ENCODE results near the gene PRDM2. TPM values are rescaled to one million over a fixed set of nuclear protein-coding genes. Genes with fewer than 3 reads are reported as not detected.
A peak's percentile ranks its signal among the peaks of the same experiment; 100 is the strongest.

PRDM2 gene
- total RNA-seq, 2 experiments from 2014 or later, result 75.2 to 79.8 TPM

DNA sequence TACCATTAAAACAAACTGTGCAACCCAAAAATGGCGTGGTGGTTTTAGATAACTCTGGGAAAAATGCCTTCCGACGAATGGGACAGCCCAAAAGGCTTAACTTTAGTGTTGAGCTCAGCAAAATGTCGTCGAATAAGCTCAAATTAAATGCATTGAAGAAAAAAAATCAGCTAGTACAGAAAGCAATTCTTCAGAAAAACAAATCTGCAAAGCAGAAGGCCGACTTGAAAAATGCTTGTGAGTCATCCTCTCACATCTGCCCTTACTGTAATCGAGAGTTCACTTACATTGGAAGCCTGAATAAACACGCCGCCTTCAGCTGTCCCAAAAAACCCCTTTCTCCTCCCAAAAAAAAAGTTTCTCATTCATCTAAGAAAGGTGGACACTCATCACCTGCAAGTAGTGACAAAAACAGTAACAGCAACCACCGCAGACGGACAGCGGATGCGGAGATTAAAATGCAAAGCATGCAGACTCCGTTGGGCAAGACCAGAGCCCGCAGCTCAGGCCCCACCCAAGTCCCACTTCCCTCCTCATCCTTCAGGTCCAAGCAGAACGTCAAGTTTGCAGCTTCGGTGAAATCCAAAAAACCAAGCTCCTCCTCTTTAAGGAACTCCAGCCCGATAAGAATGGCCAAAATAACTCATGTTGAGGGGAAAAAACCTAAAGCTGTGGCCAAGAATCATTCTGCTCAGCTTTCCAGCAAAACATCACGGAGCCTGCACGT is 82.1 kb downstream of the PRDM2 start:
- Mint-ChIP-seq H3K4me3 (no peak overlapping the region), H3K27ac (no peak overlapping the region), H3K27me3 (no peaks in the 10 kb centered on the region), H3K4me1 (peaks cover 8% of the 10 kb centered on the region), H3K9me3 (no peaks in the 10 kb centered on the region), H3K36me3 (peaks cover 21% of the 10 kb centered on the region)
- POLR2A ChIA-PET, result interaction anchor here (0.6 kb wide), 1 partner anchor 138 kb away, joined by 3 read pairs; no protein-coding TSS in a partner anchor
- no peak for ATAC-seq (ENCODE audit: low read depth)
- DNase-seq, result no peak

DNA sequence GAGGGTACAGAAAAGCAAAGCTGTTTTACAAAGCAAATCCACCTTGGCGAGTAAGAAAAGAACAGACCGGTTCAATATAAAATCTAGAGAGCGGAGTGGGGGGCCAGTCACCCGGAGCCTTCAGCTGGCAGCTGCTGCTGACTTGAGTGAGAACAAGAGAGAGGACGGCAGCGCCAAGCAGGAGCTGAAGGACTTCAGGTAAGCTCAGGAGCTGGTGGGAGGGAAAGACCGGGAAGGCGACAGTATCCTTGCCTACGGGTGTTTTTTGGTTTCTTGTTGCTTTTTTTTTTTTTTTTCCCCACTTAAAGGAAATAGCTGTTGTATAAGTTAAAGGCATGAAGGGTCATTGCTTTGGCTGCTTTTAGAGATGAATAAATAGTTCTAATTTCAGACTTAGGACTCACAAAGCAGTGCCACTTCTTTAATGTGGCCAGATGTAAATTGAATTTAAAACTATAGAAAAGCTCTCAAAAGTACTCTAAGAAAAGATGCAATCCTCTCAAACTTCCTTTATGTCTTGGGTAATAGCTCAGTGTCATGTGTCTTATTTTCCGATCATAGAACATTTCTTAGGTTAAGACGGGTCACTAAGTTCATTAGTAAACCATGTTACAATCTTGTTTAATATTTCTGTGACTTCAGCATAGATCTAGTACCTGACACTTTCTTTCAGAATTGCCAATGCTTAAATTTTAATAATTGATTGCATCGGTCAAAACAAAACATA is 82.8 kb downstream of the PRDM2 start:
- H3K4me3 Mint-ChIP-seq, result no peak overlapping the region
- H3K27me3 Mint-ChIP-seq, result no peaks in the 10 kb centered on the region
- H3K4me1 Mint-ChIP-seq, result peaks cover 8% of the 10 kb centered on the region
- no peak for DNase-seq
- H3K27ac Mint-ChIP-seq, result no peak overlapping the region
- H3K36me3 Mint-ChIP-seq, result peaks cover 18% of the 10 kb centered on the region
- H3K9me3 Mint-ChIP-seq, result no peaks in the 10 kb centered on the region
- no peak for ATAC-seq (ENCODE audit: low read depth)
- POLR2A ChIA-PET, result no interaction called here

DNA sequence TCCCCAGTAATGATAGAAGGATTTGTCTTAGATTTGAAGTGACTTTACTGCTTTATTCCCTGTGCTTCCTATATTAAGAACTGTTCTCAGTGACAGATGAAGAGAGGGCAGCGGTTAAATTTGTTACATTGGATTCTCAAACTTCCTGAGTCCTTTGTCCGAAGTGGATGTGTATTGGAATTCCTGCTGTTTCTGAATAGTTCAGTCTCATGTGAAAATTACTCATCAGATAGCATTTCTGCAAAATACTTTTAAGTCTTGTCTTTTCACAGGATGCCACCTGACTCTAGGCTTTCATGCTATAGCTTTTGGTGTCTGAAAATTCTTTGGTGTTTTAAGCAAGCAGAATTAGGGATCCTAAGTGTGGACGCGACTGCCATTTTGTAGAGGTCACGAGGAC is 83.6 kb downstream of the PRDM2 start:
- ATAC-seq (ENCODE audit: low read depth) (no peak), DNase-seq (no peak)
- peaks cover 16% of the 10 kb centered on the region for H3K36me3 Mint-ChIP-seq
- POLR2A ChIA-PET, result no interaction called here
- H3K9me3 Mint-ChIP-seq, result no peaks in the 10 kb centered on the region
- no peaks in the 10 kb centered on the region for H3K27me3 Mint-ChIP-seq
- no peak overlapping the region for H3K4me3 Mint-ChIP-seq
- H3K27ac Mint-ChIP-seq, result no peak overlapping the region
- H3K4me1 Mint-ChIP-seq, result peaks cover 8% of the 10 kb centered on the region

DNA sequence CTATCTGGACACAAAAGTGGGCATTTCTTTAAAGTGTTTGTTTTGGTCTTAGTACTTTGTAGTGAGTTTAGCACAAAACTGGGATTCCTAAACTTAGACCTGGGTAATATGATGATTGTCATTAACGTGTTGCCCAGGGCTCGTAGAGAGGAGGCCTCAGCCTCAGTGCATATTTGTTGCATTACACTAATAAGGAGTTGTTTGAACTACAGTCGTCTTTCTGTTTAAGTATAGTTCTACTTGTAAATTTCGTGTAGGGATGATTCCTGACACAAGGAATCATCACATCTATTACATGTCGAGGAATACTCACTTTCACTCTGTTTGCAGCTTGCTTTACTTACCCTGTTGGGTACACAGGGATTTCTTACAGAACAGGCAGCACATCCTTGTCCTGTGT is 85.0 kb downstream of the PRDM2 start:
- ATAC-seq (ENCODE audit: low read depth) (no peak), DNase-seq (no peak)
- H3K27ac Mint-ChIP-seq, result no peak overlapping the region
- peaks cover 11% of the 10 kb centered on the region for H3K36me3 Mint-ChIP-seq
- H3K4me1 Mint-ChIP-seq, result peaks cover 7% of the 10 kb centered on the region
- no peaks in the 10 kb centered on the region for H3K27me3 Mint-ChIP-seq
- no peak overlapping the region for H3K4me3 Mint-ChIP-seq
- no peaks in the 10 kb centered on the region for H3K9me3 Mint-ChIP-seq
- POLR2A ChIA-PET, result no interaction called here

DNA sequence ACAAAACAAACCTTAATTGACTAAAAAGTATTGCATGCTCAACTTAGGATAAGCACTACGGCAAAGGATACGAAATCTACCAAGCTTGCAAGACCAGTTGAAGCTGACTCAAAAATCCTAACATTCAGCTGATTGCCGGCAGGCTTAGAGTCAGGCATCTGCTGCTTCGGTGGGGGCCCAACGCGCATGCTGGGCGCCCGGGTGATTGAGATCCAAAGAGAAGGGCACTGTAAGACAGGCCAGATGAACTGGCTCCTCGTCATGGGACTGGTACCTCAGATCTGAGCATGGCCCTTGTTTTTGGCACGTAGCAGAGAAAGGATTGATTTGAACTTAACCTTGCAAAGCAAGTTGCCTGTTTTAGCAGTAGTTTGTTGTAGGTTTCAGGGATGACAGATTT is 86.6 kb downstream of the PRDM2 start:
- Mint-ChIP-seq H3K27me3 (no peaks in the 10 kb centered on the region), H3K4me3 (no peak overlapping the region), H3K27ac (no peak overlapping the region), H3K36me3 (peaks cover 9% of the 10 kb centered on the region), H3K4me1 (peaks cover 9% of the 10 kb centered on the region), H3K9me3 (no peaks in the 10 kb centered on the region)
- no peak for DNase-seq
- no peak for ATAC-seq (ENCODE audit: low read depth)
- POLR2A ChIA-PET, result no interaction called here

DNA sequence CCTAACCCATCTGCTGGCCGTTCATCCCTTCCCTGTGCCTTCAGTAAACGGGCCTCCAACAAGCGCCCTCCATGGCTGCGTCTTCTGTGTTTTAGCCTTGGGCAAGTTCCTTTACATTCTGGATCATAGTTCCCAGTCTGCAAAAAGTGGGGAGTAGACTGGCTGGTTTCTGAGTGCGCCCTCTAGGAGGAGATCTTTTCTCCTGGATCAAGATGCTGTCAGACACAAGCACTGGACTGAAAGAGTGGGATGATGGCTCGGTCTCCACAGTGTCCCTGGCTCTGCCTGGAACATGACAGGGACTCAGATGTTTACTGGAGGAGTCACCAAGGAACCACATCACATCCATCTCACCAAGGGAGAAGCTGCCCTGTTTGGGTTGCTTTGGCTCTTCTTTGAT is 88.8 kb downstream of the PRDM2 start:
- Mint-ChIP-seq H3K27ac (no peak overlapping the region), H3K4me1 (peaks cover 7% of the 10 kb centered on the region), H3K9me3 (no peaks in the 10 kb centered on the region), H3K4me3 (no peak overlapping the region), H3K36me3 (peaks cover 9% of the 10 kb centered on the region), H3K27me3 (no peaks in the 10 kb centered on the region)
- ATAC-seq (ENCODE audit: low read depth) (no peak), DNase-seq (no peak)
- POLR2A ChIA-PET, result no interaction called here

DNA sequence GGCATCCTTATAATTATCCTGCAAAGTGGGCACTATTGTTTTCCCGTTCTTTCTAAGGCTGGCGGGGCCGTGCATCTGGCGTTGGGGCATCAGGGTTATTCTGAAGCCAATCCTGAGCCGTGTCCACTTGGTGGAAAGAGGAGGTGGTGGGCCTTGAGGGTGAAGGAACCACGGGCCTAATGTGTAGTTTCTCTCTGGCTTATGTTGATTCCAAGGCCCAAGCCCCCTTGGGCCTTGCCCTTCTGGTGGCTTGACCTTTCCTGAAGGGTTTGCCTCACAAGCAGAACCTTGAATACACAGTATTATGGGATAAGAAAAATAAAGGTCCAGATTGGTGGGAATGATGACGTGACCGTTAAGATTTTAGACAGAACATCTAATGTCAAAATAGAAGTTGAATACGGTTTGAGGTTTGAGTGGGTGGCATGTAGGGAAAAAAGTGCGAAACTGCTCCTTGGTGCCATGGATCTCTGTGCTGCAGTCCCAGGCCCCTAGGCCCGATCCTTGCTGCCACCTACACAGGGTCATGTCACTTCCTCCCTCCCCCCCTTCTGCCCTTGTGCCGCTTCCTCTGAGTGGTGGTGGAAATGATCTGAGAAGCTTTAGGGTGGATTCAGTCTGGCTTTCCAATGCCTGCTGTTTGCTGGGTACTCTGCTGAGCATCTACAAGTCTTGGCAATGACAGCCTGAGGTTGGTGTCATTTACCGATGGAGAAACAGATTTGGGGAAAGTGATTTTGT is 90.5 kb downstream of the PRDM2 start:
- POLR2A ChIA-PET, result interaction anchor here (0.6 kb wide), 1 partner anchor 33 kb away, joined by 5 read pairs; no protein-coding TSS in a partner anchor
- Mint-ChIP-seq H3K36me3 (peaks cover 14% of the 10 kb centered on the region), H3K27ac (peak overlapping the region; percentile 35), H3K27me3 (no peaks in the 10 kb centered on the region), H3K4me1 (peaks cover 7% of the 10 kb centered on the region), H3K4me3 (no peak overlapping the region), H3K9me3 (no peaks in the 10 kb centered on the region)
- ATAC-seq (ENCODE audit: low read depth), result peak; percentile 36
- no peak for DNase-seq

DNA sequence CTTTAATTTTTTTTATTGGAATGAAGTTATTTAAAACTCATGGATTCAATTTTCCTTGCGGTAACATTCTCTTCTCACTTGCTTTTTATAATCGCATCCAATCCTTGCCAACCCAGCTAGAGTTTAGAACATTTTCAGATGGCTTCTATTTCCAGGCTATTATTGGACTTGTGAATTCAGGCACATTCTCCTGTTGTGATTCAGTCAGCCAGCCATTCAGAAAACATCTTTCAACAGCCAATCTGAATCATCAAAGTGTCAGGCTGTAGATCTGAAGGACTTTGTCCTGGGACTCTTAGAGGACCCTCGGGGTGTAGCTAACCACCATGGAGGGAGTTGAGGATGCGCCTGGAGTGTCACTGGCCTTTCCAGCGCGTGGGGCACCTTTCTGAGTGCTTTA is 92.4 kb downstream of the PRDM2 start:
- Mint-ChIP-seq H3K9me3 (no peaks in the 10 kb centered on the region), H3K4me3 (no peak overlapping the region), H3K27ac (no peak overlapping the region), H3K36me3 (peaks cover 14% of the 10 kb centered on the region), H3K4me1 (peaks cover 13% of the 10 kb centered on the region), H3K27me3 (no peaks in the 10 kb centered on the region)
- ATAC-seq (ENCODE audit: low read depth), result no peak
- POLR2A ChIA-PET, result no interaction called here
- DNase-seq, result no peak

DNA sequence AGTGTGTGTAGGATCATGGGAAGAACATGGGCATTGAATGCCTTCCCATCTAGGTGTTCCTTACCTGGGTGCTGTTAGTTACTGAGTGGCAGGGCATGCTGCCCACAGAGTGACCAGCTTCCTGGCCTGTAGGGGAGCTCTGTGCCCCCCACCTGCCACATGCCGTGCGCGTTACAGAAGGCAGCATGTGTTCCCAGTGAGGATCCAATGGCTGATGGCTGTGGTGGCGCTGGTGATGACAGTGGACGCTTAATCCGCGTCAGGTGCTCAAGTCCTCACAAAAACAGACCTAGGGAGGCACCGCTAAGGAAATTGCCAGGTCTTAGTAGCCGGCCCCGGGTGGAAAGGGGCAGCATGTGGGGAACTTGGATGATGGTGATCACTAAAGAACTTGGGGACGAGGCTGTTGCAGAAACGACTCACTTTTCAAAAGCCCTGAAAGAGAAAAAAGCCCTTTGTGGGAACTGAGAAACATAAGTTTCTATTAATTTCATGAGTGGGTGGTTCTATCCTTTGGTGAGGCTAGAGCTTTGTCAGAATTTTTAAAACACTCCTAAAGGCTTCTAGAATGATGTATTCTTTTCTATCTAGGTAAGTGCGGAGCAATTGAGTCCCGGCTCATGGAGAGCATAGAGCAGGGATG is 93.2 kb downstream of the PRDM2 start:
- no peak for ATAC-seq (ENCODE audit: low read depth)
- H3K27ac Mint-ChIP-seq, result no peak overlapping the region

DNA sequence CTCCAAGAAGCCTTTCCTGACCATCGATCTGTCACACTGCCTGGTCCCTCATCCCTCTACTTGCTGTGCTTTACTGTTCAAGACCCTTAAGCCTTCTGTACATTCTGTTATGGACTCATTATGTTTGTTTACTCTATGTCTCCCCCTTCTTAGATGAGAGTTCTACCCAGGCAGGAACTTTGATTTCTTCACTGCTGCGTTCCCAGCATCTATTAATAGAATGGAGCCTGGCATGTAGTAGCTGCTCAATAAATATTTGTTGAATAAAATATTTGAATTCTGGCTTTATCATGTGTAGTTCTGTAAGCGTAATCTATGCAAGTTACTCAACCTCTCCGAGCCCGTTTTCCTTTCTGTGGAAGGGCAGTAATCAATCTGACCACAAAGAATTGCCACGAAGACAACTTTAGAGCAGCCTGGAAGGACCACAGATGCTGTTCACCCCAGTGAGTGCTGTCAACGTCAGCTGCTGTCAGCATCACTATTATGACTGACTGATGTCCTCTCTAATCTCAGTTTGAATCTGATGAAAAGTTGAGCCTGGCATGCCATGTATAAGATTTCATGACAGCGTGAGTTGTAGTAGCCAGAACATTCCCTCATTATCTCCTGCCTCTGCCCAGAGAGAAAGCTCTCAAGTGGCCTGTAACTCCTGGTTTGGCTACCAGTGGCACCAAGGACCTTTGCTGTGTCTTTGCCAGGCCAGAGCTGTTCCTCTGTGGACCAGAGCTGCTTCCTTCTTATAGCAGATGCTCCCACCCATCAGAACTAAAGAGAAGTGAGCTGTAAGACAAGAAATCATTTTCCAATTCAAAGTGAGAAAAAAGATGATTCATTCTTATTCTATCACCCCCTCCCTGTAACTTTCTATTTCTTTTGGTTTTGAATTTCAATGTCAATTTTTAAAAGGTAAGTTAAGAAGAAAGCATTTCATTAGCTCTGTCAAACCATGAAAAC is 94.5 kb downstream of the PRDM2 start:
- Mint-ChIP-seq H3K36me3 (peaks cover 14% of the 10 kb centered on the region), H3K4me3 (no peak overlapping the region), H3K9me3 (no peaks in the 10 kb centered on the region), H3K4me1 (peaks cover 14% of the 10 kb centered on the region), H3K27ac (no peak overlapping the region), H3K27me3 (no peaks in the 10 kb centered on the region)
- no peak for DNase-seq
- POLR2A ChIA-PET, result interaction anchor here (1.2 kb wide), 1 partner anchor 45 kb away, joined by 3 read pairs; no protein-coding TSS in a partner anchor
- no peak for ATAC-seq (ENCODE audit: low read depth)

More for the DNA sequence above, 93.2 kb downstream of the PRDM2 start:
- Mint-ChIP-seq H3K9me3 (no peaks in the 10 kb centered on the region), H3K27me3 (no peaks in the 10 kb centered on the region), H3K4me3 (no peak overlapping the region), H3K4me1 (peaks cover 15% of the 10 kb centered on the region), H3K36me3 (peaks cover 12% of the 10 kb centered on the region)
- no peak for DNase-seq
- POLR2A ChIA-PET, result interaction anchor here (1.2 kb wide), 1 partner anchor 44 kb away, joined by 3 read pairs; no protein-coding TSS in a partner anchor

DNA sequence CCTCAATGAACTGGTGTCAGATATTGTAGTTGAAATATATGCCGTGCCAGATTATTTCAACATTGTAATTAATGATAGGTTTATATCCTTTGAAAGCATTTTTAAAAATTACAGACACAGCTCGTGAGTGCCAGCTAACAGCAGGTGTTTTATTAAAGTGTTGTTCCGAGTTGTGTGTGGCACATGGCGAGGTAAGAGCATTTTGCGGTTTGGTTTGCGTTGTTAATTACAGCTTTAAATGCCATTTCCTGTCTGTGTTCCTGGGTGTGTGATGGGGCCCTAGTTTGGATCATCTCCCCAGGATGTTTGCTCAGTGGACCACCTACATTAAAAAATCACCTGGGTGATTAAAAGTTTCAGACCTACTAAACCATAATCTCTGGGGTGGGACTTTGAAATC is 97.4 kb downstream of the PRDM2 start:
- DNase-seq, result no peak
- Mint-ChIP-seq H3K27ac (no peak overlapping the region), H3K36me3 (peaks cover 13% of the 10 kb centered on the region), H3K9me3 (no peaks in the 10 kb centered on the region), H3K4me3 (no peak overlapping the region), H3K27me3 (no peaks in the 10 kb centered on the region), H3K4me1 (peaks cover 10% of the 10 kb centered on the region)
- ATAC-seq (ENCODE audit: low read depth), result no peak
- POLR2A ChIA-PET, result no interaction called here

DNA sequence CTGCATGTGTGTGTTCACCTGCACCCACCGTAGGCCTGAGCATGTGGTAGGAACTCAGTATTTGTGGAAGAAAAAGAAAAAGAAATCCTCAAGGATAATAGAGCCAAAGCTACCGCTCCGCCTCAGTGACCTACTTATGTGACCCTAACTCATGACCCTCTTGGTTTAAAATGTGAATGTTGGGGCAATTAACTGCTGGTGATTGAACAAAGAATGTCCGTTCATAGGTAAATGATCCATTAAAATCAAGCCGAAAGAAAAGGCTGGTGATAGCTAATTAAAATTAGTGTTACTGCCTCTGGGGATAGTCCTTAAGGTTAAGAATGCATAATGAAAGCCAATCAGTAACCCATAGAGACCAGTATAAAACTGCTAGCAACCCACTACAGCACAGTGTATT is 98.1 kb downstream of the PRDM2 start:
- Mint-ChIP-seq H3K4me1 (peaks cover 10% of the 10 kb centered on the region), H3K27me3 (no peaks in the 10 kb centered on the region), H3K27ac (no peak overlapping the region), H3K4me3 (no peak overlapping the region), H3K36me3 (peaks cover 12% of the 10 kb centered on the region), H3K9me3 (no peaks in the 10 kb centered on the region)
- DNase-seq (no peak), ATAC-seq (ENCODE audit: low read depth) (no peak)
- POLR2A ChIA-PET, result no interaction called here

All from activated naive CD8-positive, alpha-beta T cell treated with anti-CD3 and anti-CD28 coated beads, Interleukin-2, amount 10 ng/mL, durations not matched to agents 7 days and 5 days (primary cell).